Fibroblast of peridontal ligament (primary cell): ENCODE results near the gene CADPS2.

ENCODE experiments used
- DNase-seq: peaks from one replicate; pipeline ENCODE4 v3.0.0-alpha.2; 2010; ENCODE audit errors: extremely low read depth

The CADPS2 gene

GRCh38 chr7:122886357-122887081 is at the start of gene CADPS2:
TSS of gene CADPS2 (minus strand) at chr7:122886460. CDS start at chr7:122886337, 123 bp downstream.
- peak; percentile 85 for DNase-seq

- no peak for DNase-seq
Measured at GRCh38 chr7:122935620-122936019, 49.4 kb upstream of the CADPS2 start.

GRCh38 chr7:122919643-122920181 is 33.5 kb upstream of the CADPS2 start:
- DNase-seq = no peak

- no peak for DNase-seq
Measured at GRCh38 chr7:122914812-122915211, 28.6 kb upstream of the CADPS2 start.

- no peak for DNase-seq
Measured at GRCh38 chr7:122913608-122914007, 27.3 kb upstream of the CADPS2 start.

- no peak for DNase-seq
Measured at GRCh38 chr7:122902751-122903495, 16.7 kb upstream of the CADPS2 start.

- no peak for DNase-seq
Measured at GRCh38 chr7:122901250-122901649, 15.0 kb upstream of the CADPS2 start.

GRCh38 chr7:122896509-122896908 is 10.2 kb upstream of the CADPS2 start:
- no peak for DNase-seq

- no peak for DNase-seq
Measured at GRCh38 chr7:122893486-122893885, 7.2 kb upstream of the CADPS2 start.

- DNase-seq = no peak
Measured at GRCh38 chr7:122889116-122889515, 2.9 kb upstream of the CADPS2 start.

- no peak for DNase-seq
Measured at GRCh38 chr7:122887848-122888247, 1.6 kb upstream of the CADPS2 start.

- peak; percentile 63 for DNase-seq
Measured at GRCh38 chr7:122887198-122887597, 938 bp upstream of the CADPS2 start.

GRCh38 chr7:122885583-122886356 is 490 bp downstream of the CADPS2 start:
- DNase-seq = peak; percentile 31

- no peak for DNase-seq
Measured at GRCh38 chr7:122884186-122884585, 2.1 kb downstream of the CADPS2 start.

- no peak for DNase-seq
Measured at GRCh38 chr7:122883049-122883680, 3.1 kb downstream of the CADPS2 start.

GRCh38 chr7:122881324-122881723 is 4.9 kb downstream of the CADPS2 start:
- no peak for DNase-seq

- no peak for DNase-seq
Measured at GRCh38 chr7:122869260-122869659, 17.0 kb downstream of the CADPS2 start.

- DNase-seq = no peak
Measured at GRCh38 chr7:122867471-122867980, 18.7 kb downstream of the CADPS2 start.

- DNase-seq = no peak
Measured at GRCh38 chr7:122864838-122865237, 21.4 kb downstream of the CADPS2 start.

- peak; percentile 43 for DNase-seq
Measured at GRCh38 chr7:122864016-122864415, 22.2 kb downstream of the CADPS2 start.

GRCh38 chr7:122858320-122858719 is 27.9 kb downstream of the CADPS2 start:
- DNase-seq = no peak
